Parathyroid adenoma (tissue), 2 donors: ENCODE data around the gene SEPTIN1.

ENCODE experiments used
- H2AFZ ChIP-seq: fragments of 300-600 bp; sonication (generic); one replicate; pipeline ENCODE4 v1.7.0; 2017; ENCODE audit warnings: antibody characterized with exemption, mild to moderate bottlenecking
- H3K27ac ChIP-seq: fragments of 300-600 bp; sonication (generic); one replicate; pipeline ENCODE4 v1.7.0; 2017
- H3K27me3 ChIP-seq: fragments of 300-600 bp; sonication (generic); one replicate; pipeline ENCODE4 v1.7.0; 2017; ENCODE audit warnings: low read length; ENCODE audit not compliant: control insufficient read depth, insufficient read depth
- H3K36me3 ChIP-seq: fragments of 300-600 bp; sonication (generic); one replicate; pipeline ENCODE4 v1.7.0; 2017; ENCODE audit warnings: low read length; ENCODE audit not compliant: control insufficient read depth, insufficient read depth
- H3K4me1 ChIP-seq: fragments of 300-600 bp; sonication (generic); one replicate; pipeline ENCODE4 v1.7.0; 2017; ENCODE audit warnings: control low read depth
- H3K4me2 ChIP-seq: fragments of 300-600 bp; sonication (generic); one replicate; pipeline ENCODE4 v1.7.0; 2017; ENCODE audit warnings: low read length
- H3K4me3 ChIP-seq: fragments of 300-600 bp; sonication (generic); one replicate; pipeline ENCODE4 v1.7.0; 2017; ENCODE audit warnings: low read depth, low read length
- H3K79me2 ChIP-seq: fragments of 300-600 bp; sonication (generic); one replicate; pipeline ENCODE4 v1.7.0; 2017; ENCODE audit warnings: control low read depth
- H3K9ac ChIP-seq: fragments of 300-600 bp; sonication (generic); one replicate; pipeline ENCODE4 v1.7.0; 2017; ENCODE audit warnings: mild to moderate bottlenecking
- H3K9me3 ChIP-seq: fragments of 300-600 bp; sonication (generic); one replicate; pipeline ENCODE4 v1.7.0; 2017; ENCODE audit warnings: low read length; ENCODE audit not compliant: control insufficient read depth
- TF ChIP-seq, protein P1 (sequence below): fragments of 300-600 bp; sonication (generic); IDR thresholded peaks from one replicate; pipeline ENCODE4 v1.7.0; 2017; ENCODE audit warnings: antibody characterized with exemption, mild to moderate bottlenecking
- donor health status: primary hyperparathyroidism.

SEPTIN1 gene, protein sequence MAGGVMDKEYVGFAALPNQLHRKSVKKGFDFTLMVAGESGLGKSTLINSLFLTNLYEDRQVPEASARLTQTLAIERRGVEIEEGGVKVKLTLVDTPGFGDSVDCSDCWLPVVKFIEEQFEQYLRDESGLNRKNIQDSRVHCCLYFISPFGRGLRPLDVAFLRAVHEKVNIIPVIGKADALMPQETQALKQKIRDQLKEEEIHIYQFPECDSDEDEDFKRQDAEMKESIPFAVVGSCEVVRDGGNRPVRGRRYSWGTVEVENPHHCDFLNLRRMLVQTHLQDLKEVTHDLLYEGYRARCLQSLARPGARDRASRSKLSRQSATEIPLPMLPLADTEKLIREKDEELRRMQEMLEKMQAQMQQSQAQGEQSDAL

DNA sequence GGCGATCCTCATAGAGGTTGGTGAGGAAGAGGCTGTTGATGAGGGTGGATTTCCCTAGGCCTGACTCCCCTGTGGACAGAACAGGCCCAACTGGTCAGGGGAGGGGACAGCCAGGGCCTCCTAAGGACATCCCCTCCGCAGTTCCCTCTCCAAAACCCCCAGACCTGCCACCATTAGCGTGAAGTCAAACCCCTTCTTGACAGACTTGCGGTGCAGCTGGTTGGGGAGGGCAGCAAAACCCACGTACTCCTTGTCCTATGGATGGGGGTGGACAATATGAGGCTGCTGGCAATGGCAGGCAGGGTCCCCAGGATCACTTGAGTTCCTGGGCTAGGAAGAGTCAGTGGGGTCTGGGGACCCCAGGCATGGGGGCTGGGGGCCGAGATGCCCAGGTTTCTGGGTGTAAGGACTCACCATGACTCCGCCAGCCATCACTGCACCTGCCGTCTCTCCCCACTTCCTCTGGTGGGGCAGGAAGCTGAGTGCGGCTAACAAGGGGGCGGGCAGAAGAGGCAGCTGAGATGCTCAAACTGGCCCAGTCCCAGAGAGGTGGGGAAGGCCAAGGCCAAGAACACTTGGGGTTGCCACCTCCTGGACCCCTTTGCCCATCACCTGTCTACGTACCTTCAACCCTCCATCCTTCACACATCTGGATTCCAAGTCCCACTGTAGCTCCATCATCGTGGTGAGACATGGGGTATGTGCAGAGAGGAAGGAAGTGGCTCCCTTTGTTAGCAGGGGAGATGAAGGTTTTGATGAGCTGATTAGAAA lies at the start of gene SEPTIN1:
Gene SEPTIN1 (minus strand): TSS at position 451 of the 771 bp plus-strand sequence. CDS start 19 bp downstream, at position 432.
- Histone ChIP-seq H3K36me3 (no peaks in the 10 kb centered on the region), H3K4me2 (no peak within 1 kb of the TSS), H3K27me3 (no peaks in the 10 kb centered on the region), H3K4me1 (peaks cover 1% of the 10 kb centered on the region), H3K79me2 (no peaks in the 10 kb centered on the region), H3K27ac (no peak within 1 kb of the TSS), H3K4me3 (no peak within 1 kb of the TSS), H2AFZ (no peak within 1 kb of the TSS), H3K9me3 (no peaks in the 10 kb centered on the region), H3K9ac (no peak within 1 kb of the TSS)
- TF ChIP-seq, protein P1, sequence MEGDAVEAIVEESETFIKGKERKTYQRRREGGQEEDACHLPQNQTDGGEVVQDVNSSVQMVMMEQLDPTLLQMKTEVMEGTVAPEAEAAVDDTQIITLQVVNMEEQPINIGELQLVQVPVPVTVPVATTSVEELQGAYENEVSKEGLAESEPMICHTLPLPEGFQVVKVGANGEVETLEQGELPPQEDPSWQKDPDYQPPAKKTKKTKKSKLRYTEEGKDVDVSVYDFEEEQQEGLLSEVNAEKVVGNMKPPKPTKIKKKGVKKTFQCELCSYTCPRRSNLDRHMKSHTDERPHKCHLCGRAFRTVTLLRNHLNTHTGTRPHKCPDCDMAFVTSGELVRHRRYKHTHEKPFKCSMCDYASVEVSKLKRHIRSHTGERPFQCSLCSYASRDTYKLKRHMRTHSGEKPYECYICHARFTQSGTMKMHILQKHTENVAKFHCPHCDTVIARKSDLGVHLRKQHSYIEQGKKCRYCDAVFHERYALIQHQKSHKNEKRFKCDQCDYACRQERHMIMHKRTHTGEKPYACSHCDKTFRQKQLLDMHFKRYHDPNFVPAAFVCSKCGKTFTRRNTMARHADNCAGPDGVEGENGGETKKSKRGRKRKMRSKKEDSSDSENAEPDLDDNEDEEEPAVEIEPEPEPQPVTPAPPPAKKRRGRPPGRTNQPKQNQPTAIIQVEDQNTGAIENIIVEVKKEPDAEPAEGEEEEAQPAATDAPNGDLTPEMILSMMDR = no peak

DNA sequence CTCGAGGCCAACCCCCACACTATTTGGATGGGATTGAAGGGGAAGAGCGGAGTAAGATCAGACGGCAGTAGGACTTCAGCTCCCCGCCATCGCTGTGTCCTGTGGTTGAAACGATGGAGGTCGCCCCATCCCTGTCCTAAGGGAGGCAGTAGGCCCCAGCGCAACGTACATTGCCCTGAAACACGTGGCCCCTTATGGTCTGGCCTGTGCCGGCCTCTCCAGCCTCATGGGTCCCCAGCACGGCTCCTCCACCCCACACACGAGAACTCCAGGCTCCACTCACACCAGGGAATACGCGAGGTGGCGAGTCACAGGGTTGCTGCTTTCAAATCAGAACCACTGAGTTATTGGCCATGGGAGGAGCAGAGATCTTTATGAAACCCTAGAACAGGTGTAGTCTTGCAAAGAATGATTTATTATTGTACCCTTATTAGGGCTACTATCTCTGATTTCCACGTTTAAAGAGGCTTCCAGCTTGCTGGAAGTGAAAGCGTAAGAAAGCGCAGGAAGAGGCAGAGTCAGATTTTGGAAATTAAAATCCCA lies 48.1 kb upstream of the SEPTIN1 start:
- Histone ChIP-seq H3K4me1 (no peaks in the 10 kb centered on the region), H3K4me3 (peak overlapping the region; percentile 84), H3K9ac (no peak overlapping the region)

DNA sequence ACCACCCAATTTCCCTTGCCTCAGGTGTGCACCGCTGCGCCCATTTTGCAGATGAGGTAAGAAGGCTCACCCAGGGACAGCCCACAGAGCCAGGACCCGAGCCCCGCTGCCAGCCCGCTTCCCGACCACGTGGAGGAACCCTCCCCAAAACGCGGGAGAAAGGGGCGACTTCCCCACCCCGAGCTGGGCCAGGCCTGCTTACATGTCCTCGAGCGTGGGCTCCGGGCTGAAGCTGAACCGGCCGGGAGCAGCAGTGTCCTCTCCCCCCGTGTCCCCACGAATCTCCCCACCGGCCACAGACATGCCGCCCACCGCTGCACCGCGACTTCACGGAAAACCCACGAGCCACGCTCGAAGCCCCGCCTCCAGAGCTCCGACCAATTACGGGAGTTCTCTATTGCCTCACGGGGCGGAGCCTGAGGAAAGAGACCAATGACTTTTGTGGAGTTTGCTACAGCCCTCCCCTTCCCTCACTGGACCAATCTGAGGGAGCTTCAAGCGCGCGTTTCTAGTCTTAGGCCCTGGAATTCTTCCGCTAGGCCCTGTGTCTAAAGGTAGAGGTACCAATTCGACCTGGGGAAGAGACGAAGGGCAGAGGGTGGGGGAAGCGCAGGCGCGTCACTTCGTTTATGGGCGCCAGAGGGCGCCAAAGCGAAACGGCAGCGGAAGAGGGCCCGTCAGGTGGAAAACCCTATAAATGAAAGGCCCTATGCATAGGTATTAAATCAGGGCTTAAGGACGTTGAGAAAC lies 47.5 kb upstream of the SEPTIN1 start, which contains the start of gene DCTPP1:
Gene DCTPP1 (minus strand): TSS at position 353 of the 750 bp plus-strand sequence. CDS start 50 bp downstream, at position 303.
- Histone ChIP-seq H3K9me3 (no peaks in the 10 kb centered on the region), H3K79me2 (no peaks in the 10 kb centered on the region), H3K4me2 (peak within 1 kb of the TSS; percentile 94), H3K4me3 (peak within 1 kb of the TSS; percentile 84), H3K36me3 (no peaks in the 10 kb centered on the region), H3K27ac (peak within 1 kb of the TSS; percentile 38), H2AFZ (peak within 1 kb of the TSS; percentile 79), H3K4me1 (no peaks in the 10 kb centered on the region), H3K27me3 (no peaks in the 10 kb centered on the region), H3K9ac (no peak within 1 kb of the TSS)
- TF ChIP-seq, protein P1 = peak; percentile 90

More for the DNA sequence above, 48.1 kb upstream of the SEPTIN1 start:
- Histone ChIP-seq H3K27ac (peak overlapping the region; percentile 38), H3K36me3 (no peaks in the 10 kb centered on the region), H3K4me2 (peak overlapping the region; percentile 94), H3K79me2 (no peaks in the 10 kb centered on the region), H2AFZ (peak overlapping the region; percentile 79), H3K27me3 (no peaks in the 10 kb centered on the region), H3K9me3 (no peaks in the 10 kb centered on the region)
- TF ChIP-seq, protein P1 = no peak

DNA sequence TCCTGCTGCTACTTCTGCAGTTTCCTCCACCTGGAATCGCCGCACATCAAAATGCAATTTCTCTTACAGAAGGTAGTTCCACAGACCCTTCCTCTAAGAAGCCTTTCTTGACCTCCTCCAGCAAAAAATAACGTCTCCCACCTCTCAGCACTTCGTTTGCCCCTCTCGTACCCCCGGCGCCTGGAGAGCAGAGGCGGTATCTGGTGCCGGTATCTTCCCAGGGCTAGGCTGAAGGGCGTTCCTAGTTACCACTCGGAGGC lies 47.0 kb upstream of the SEPTIN1 start:
- Histone ChIP-seq H3K4me1 (no peaks in the 10 kb centered on the region), H3K27ac (peak overlapping the region; percentile 38), H3K36me3 (no peaks in the 10 kb centered on the region), H3K4me2 (peak overlapping the region; percentile 94), H2AFZ (peak overlapping the region; percentile 79), H3K27me3 (no peaks in the 10 kb centered on the region), H3K79me2 (no peaks in the 10 kb centered on the region), H3K9me3 (no peaks in the 10 kb centered on the region), H3K9ac (no peak overlapping the region), H3K4me3 (peak overlapping the region; percentile 84)
- TF ChIP-seq, protein P1 = no peak
